HEK293T (cell line): ENCODE results near the gene NNAT.

Experiments used
- CTCF ChIA-PET: fragments of 350-600 bp; formaldehyde crosslinking; extraction: SDS; loops from one replicate; lab custom pipeline; 2021; ENCODE audit warnings: antibody characterized with exemption, inconsistent platforms; lab: Yijun Ruan, JAX
- POLR2A ChIA-PET: fragments of 350-600 bp; formaldehyde crosslinking; extraction: SDS; loops from one replicate; lab custom pipeline; 2020; ENCODE audit warnings: antibody characterized with exemption, inconsistent platforms; lab: Yijun Ruan, JAX
- DNase-seq: peaks from one replicate; pipeline ENCODE4 v3.0.0; 2012; ENCODE audit warnings: mixed read lengths; ENCODE audit errors: extremely low spot score
- ARNT ChIP-seq: fragments of 450-650 bp; IDR thresholded peaks from 2 replicates; pipeline ENCODE4 v1.6.1; 2017; ENCODE audit warnings: mild to moderate bottlenecking
- BHLHE40 ChIP-seq: fragments of 450-650 bp; IDR thresholded peaks from 2 replicates; pipeline ENCODE4 v1.6.1; 2016; ENCODE audit warnings: mild to moderate bottlenecking, moderate library complexity, borderline replicate concordance
- CTBP1 ChIP-seq: fragments of 450-650 bp; IDR thresholded peaks from 2 replicates; pipeline ENCODE4 v1.6.1; 2016; ENCODE audit warnings: borderline replicate concordance
- ELF4 ChIP-seq: fragments of 450-650 bp; IDR thresholded peaks from 2 replicates; pipeline ENCODE4 v1.6.1; 2017; ENCODE audit warnings: antibody characterized with exemption
- FOXA1 ChIP-seq: fragments of 450-650 bp; IDR thresholded peaks from 2 replicates; pipeline ENCODE4 v1.6.1; 2016; ENCODE audit warnings: mild to moderate bottlenecking
- FOXK2 ChIP-seq: fragments of 450-650 bp; IDR thresholded peaks from 2 replicates; pipeline ENCODE4 v1.6.1; 2016; ENCODE audit warnings: mild to moderate bottlenecking
- FOXM1 ChIP-seq: fragments of 450-650 bp; IDR thresholded peaks from 2 replicates; pipeline ENCODE4 v1.6.1; 2017; ENCODE audit warnings: mild to moderate bottlenecking, borderline replicate concordance
- HDGF ChIP-seq: fragments of 450-650 bp; IDR thresholded peaks from 2 replicates; pipeline ENCODE4 v1.6.1; 2017; ENCODE audit warnings: antibody characterized with exemption, borderline replicate concordance
- L3MBTL2 ChIP-seq: fragments of 450-650 bp; conservative IDR thresholded peaks from 2 replicates; pipeline ENCODE4 v1.6.1; 2016; ENCODE audit warnings: mild to moderate bottlenecking
- LEF1 ChIP-seq: fragments of 450-650 bp; IDR thresholded peaks from 2 replicates; pipeline ENCODE4 v1.6.1; 2017; ENCODE audit warnings: mild to moderate bottlenecking, borderline replicate concordance
- NFRKB ChIP-seq: fragments of 450-650 bp; IDR thresholded peaks from 2 replicates; pipeline ENCODE4 v1.6.1; 2016; ENCODE audit warnings: mild to moderate bottlenecking, moderate library complexity
- PKNOX1 ChIP-seq: fragments of 450-650 bp; IDR thresholded peaks from 2 replicates; pipeline ENCODE4 v1.6.1; 2016
- SP1 ChIP-seq: fragments of 450-650 bp; IDR thresholded peaks from 2 replicates; pipeline ENCODE4 v1.6.1; 2017
- SUZ12 ChIP-seq: fragments of 450-650 bp; IDR thresholded peaks from 2 replicates; pipeline ENCODE4 v1.6.1; 2016; ENCODE audit warnings: mild to moderate bottlenecking
- TARDBP ChIP-seq: fragments of 450-650 bp; IDR thresholded peaks from 2 replicates; pipeline ENCODE4 v1.6.1; 2016
- ZNF384 ChIP-seq: fragments of 450-650 bp; IDR thresholded peaks from 2 replicates; pipeline ENCODE4 v1.6.1; 2016

NNAT gene

GRCh38 chr20:37505263-37506151 is 15.5 kb upstream of the NNAT start:
- CTCF ChIA-PET = no interaction called here
- no peak for DNase-seq
- POLR2A ChIA-PET = interaction anchor here (1.6 kb wide), 1 partner anchor 10 kb away, joined by 4 read pairs; no protein-coding TSS in a partner anchor
- TF ChIP-seq HDGF (no peak), PKNOX1 (no peak), TARDBP (no peak), CTBP1 (no peak), SP1 (no peak), FOXM1 (no peak), ELF4 (no peak), L3MBTL2 (no peak), FOXK2 (no peak), ARNT (no peak), SUZ12 (no peak), ZNF384 (no peak), LEF1 (no peak)

- POLR2A ChIA-PET = interaction anchor here (0.7 to 1.6 kb wide), 2 partner anchors 11 to 16 kb away, joined by 3 to 4 read pairs; no protein-coding TSS in a partner anchor
- DNase-seq = no peak
- TF ChIP-seq NFRKB (no peak), ELF4 (no peak), CTBP1 (no peak), FOXA1 (no peak), SP1 (no peak), PKNOX1 (no peak), ARNT (no peak), LEF1 (no peak), FOXM1 (no peak), TARDBP (no peak), BHLHE40 (no peak), SUZ12 (no peak), L3MBTL2 (no peak), HDGF (no peak), ZNF384 (no peak), FOXK2 (no peak)
- CTCF ChIA-PET = no interaction called here
These were observed 14.8 kb upstream of the NNAT start for GRCh38 chr20:37506152-37506725.

- ChIA-PET POLR2A (no interaction called here), CTCF (interaction anchor here (0.6 kb wide), 1 partner anchor 98 kb away, joined by 4 read pairs; no protein-coding TSS in a partner anchor)
- DNase-seq = no peak
- TF ChIP-seq FOXA1 (no peak), FOXM1 (no peak), TARDBP (no peak), L3MBTL2 (no peak), FOXK2 (no peak)
These were observed 10.8 kb upstream of the NNAT start for GRCh38 chr20:37510226-37510625.

- ChIA-PET CTCF (no interaction called here), POLR2A (no interaction called here)
- DNase-seq = no peak
- no peak for TF ChIP-seq NFRKB
- TF ChIP-seq BHLHE40 = no peak
- TF ChIP-seq PKNOX1 = no peak
- TF ChIP-seq LEF1 = no peak
- TF ChIP-seq ZNF384 = no peak
- TF ChIP-seq SP1 = no peak
- TF ChIP-seq FOXM1 = no peak
- TF ChIP-seq TARDBP = no peak
- TF ChIP-seq SUZ12 = no peak
- no peak for TF ChIP-seq FOXA1
- TF ChIP-seq CTBP1 = no peak
- no peak for TF ChIP-seq HDGF
- TF ChIP-seq L3MBTL2 = no peak
- TF ChIP-seq FOXK2 = no peak
- TF ChIP-seq ELF4 = no peak
- no peak for TF ChIP-seq ARNT
These were observed 9.3 kb upstream of the NNAT start for GRCh38 chr20:37511610-37512275.

GRCh38 chr20:37513779-37514359 is 7.2 kb upstream of the NNAT start:
- ChIA-PET POLR2A (no interaction called here), CTCF (interaction anchor here (0.6 kb wide), 2 partner anchors 465 to 649 kb away, joined by 3 read pairs; no protein-coding TSS in a partner anchor)
- DNase-seq = no peak
- no peak for TF ChIP-seq ZNF384
- TF ChIP-seq FOXM1 = no peak
- no peak for TF ChIP-seq FOXA1
- TF ChIP-seq ELF4 = no peak
- TF ChIP-seq L3MBTL2 = no peak
- TF ChIP-seq PKNOX1 = no peak
- TF ChIP-seq TARDBP = no peak
- TF ChIP-seq LEF1 = no peak
- TF ChIP-seq SUZ12 = no peak
- no peak for TF ChIP-seq BHLHE40
- no peak for TF ChIP-seq HDGF
- TF ChIP-seq CTBP1 = no peak
- no peak for TF ChIP-seq ARNT
- TF ChIP-seq SP1 = no peak
- no peak for TF ChIP-seq FOXK2
- TF ChIP-seq NFRKB = no peak
